Left kidney (tissue), 2 donors: ENCODE data around the gene NFE2L1. TPM values are rescaled to one million over a fixed set of nuclear protein-coding genes. Genes with fewer than 3 reads are reported as not detected.
"Not testable (repeated sequence)": the region's sequence is repeated elsewhere in the genome, so short reads cannot be mapped to it uniquely, and the experiment has no call there.

ENCODE experiments used
- DNase-seq: peaks from one replicate; pipeline ENCODE4 v3.0.0-alpha.2; 2013
- polyA plus RNA-seq: library from polyadenylated mRNA; unstranded; fragments of 120-200 nt; gene quantifications from one replicate; pipeline ENCODE4 v1.2.1, GENCODE V29; 2013; ENCODE audit not compliant: insufficient read length

Gene NFE2L1
- polyA plus RNA-seq, 1 donor, result 218 TPM

DNA sequence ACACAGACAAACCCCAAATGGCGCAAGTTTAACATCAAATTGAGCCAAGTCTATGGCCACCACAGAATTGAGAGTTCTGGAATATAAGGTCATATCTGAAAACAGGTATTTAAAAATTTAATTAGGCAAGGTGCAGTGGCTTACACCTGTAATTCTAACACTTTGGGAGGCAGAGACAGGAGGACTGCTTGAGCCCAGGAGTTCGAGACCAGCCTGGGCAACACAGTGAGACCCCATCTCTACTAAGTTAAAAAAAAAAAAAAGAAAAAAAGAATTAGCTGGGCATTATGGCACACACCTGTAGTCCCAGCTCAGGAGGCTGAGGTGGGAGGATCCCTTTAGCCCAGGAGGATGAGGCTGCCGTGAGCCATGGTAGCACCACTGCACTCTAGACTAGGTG is 19.1 kb downstream of the NFE2L1 start:
- DNase-seq, result no peak

DNA sequence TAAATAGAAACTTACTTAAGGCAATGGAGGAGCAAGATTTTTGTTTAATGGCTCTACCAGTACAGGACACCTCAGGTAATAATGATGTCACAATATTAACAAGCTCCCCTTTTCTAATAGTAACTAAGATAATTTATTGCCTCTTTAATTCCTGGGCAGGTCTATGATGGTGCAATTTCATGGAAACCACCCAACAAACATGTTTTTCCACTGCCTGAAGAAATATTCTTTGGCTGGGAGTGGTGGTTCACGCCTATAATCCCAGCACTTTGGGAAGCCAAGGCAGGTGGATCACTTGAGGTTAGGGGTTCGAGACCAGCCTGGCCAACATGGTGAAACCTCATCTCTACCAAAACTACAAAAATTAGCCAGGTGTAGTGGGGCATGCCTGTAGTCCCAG is 19.6 kb downstream of the NFE2L1 start:
- not testable (repeated sequence) for DNase-seq

DNA sequence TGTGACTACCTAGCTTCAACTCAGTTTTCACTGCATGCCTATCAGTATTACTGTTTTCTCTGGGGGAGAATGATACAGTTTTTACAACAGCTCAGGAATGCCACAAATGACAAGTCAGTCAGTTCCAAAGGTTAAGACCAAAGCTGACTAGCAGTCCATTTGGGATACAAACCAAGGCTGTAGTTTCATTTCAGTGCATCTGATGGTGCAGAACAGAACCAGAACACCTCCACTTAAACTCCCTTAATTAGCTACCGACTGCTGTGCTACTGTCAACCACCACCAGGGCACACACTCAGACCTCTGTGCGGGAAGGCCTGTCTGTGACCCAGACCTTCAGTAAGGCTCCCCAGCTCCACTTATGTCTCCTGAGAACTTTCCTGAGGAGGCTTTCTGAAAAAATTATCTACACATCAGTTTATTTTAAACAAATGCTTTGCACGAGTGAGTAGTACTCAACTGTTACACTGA is 20.4 kb downstream of the NFE2L1 start:
- no peak for DNase-seq

DNA sequence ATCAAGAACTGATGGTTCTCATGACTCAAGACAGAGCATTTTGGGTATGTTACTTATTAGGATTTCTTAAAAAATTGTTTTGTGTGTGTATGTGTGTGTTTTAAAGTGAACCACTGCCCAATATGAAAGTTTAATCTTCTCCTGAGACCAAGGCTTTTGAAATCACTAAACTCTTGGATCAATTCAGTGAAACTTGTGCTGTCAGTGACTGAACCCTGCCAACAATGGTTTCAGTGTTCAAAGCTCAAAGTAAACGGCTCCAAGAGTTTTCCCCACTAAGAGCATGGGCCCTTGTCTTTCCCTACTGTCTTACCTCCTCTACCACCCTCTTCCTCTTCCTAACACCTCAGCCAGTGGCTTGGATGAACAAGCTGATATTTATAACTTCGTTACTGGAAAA is 22.0 kb downstream of the NFE2L1 start:
- DNase-seq, result no peak

DNA sequence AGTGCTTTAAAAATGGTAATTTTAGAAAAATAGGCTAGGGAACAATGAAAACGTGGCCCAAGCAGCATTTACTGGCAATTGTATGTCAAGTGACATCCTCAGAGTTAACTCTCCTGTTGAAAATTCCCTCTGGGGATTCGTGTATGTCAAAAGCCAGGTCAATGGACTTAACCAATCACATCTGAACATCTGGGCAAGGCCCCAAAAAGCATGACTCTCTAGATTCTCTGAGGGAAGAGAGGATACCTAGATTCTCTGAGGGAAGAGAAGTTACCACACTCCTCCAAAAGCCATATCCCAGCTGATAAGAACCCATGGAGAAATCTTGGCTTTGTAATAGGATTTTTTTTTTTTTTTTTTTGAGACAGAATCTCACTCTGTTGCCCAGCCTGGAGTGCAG is 23.5 kb downstream of the NFE2L1 start:
- DNase-seq, result no peak

DNA sequence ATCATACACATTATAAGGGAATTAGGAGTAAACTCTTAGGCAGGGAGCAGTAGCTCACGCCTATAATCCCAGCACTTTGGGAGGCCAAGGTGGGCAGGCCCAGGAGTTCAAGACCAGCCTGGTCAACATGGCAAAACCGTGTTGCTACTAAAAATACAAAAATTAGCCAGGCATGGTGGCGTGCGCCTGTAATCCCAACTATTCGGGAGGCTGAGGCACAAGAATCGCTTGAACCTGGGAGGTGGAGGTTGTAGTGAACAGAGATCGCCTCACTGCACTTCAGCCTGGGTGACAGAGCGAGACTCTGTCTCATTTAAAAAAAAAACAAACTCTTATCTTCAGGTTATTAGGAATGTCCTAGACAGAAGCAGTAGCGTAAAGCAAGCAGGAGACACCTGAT is 24.7 kb downstream of the NFE2L1 start:
- not testable (repeated sequence) for DNase-seq

DNA sequence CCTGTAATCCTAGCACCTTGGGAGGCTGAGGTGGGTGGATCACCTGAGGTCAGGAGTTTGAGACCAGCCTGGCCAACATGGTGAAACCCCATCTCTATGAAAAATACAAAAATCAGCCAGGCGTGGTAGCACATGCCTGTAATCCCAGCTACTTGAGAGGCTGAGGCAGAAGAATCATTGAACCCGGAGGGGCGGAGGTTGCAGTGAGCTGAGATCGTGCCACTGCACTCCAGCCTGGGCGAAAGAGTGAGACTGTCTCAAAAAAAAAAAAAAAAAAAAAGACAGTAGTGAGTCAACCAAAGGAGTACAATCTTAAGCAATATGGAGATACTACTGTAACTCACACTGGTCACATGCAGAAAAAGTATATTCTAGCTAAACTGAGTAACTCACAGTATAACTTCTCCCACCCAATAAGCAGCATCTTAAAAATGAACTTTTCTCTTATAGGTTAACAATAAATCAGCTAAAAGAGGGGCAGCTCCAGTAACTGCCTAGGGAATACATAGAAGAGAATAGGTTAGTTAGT is 25.5 kb downstream of the NFE2L1 start:
- DNase-seq, result not testable (repeated sequence)

DNA sequence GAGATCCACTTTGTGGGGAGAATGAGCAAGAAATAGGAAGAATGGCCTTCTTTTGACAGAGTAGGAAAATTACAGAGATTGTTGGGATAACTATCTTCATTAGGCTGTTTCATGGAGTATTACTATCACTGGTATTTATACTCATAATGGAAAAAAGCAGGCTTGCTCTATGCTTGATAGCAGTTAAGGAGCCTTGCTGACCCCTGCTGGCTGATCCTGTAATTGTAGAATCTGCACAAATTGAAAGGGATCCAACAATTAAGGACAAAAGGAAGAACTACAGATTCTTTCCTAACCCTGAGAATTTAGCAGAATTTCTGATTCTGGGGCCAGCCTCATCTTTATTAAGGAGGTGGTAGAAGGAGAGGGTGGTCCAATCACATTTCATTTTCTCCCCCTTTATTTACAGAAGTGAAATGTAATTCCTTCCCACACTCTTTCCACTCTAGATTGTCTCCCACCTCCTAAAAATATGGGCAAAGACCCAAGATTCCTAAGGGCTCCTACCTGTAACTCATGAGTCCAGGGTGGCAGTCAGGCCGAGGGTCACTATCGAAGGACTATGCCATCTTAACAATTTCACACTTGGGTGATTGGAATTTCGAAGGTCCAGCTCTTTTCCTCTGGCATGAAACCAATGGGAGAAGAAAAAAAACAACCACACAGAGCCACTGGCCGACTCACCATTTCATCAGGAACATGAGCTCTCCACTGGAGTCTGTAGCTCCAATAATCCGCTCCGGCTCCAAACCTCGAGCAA is 26.3 kb downstream of the NFE2L1 start:
- DNase-seq, result peak; percentile 78

DNA sequence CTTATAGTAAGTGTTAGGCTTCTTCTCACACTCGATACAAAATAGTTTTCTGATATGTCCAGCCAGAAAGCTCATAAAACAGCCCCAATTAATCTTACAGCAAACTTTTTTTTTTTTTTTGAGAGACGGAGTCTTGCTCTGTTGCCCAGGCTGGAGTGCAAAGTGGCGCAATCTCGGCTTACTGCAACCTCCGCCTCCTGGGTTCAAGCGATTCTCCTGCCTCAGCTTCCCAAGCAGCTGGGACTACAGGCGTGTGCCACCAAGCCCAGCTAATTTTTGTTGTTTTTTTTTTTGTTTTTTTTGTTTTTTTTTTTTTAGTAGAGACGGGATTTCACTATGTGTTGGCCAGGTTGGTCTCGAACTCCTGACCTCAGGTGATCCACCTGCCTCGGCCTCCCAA is 29.0 kb downstream of the NFE2L1 start:
- not testable (repeated sequence) for DNase-seq

DNA sequence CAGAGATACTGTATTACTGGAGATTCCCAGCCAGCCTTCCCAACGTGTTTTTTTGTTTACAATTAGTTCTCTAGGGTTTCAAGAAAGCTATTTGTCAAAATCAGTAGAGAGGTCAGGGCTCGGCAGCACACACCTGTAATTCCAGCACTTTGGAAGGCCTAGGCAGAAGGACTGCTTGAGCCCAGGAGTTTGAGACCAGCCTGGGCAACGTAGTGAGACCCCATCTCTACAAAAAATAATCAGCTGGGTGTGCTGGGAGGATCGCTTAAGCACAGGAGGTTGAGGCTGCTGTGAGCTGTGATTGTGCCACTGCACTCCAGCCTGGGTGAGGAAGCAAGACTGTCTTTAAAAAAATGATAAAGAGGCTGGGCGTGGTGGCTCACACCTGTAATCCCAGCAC is 33.7 kb downstream of the NFE2L1 start:
- no peak for DNase-seq

DNA sequence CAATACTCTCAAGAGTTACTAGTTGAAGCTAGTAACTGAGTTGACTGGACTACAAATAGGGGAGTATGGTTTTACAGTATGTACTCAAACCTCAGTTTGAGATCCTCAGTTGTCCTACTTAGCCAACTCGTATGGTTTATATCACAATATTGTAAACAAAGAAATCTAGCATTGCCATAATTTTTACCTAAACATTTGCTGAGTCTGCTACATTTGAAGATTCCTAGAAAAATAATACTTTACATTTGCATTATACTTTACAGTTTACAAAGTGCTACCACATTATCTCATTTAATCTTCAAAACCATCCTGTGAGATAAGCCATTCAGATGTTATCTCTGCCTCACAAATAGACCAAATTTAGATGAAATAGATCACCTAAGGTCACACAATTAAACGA is 36.8 kb downstream of the NFE2L1 start:
- DNase-seq, result no peak

DNA sequence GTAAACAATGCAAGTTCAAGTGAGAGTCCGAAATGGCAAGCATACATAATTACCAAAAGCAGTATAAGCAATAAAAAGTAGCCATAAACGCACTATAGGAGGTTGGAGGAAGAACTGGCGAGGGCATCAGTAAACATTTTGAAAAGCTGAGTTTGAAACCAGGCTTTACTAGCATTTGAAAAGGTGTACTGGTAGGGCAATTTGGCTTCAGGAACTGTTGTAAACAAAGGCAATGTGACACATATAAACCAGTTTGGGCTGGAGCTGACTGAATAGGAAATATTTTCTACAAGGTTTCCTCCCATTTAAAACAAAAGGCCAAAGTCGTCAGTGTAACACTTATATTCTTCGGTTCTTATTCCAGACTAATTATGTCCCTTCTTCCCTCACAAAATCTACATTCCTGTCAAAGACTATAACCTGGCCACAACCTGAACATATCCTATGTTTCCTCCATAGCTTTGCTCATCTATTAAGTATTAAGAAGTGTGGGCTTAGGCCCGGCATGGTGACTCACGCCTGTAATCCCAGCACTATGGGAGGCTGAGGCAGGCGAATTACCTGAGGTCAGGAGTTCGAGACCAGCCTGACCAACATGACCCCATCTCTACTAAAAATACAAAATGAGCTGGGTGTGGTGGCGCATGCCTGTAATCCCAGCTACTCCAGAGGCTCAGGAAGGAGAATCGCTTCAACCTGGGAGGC is 45.3 kb downstream of the NFE2L1 start:
- no peak for DNase-seq

DNA sequence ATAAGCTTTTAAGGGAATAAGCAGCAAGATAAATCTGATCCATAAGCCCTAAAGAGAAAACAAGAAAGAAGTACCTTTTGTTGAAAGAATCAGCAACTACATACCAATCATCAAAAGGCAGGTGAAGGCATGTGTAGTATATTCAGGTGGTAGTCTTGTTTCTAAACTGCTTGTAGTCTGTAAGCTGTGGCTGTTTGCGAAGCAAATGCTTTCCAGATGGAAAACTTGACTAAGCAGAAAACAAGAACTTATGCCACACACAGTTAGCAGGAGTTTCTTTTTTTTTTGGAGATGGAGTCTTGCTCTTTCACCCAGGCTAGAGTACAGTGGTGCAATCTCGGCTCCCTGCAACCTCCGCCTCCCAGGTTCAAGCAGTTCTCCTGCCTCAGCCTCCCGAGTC is 47.5 kb downstream of the NFE2L1 start:
- no peak for DNase-seq

DNA sequence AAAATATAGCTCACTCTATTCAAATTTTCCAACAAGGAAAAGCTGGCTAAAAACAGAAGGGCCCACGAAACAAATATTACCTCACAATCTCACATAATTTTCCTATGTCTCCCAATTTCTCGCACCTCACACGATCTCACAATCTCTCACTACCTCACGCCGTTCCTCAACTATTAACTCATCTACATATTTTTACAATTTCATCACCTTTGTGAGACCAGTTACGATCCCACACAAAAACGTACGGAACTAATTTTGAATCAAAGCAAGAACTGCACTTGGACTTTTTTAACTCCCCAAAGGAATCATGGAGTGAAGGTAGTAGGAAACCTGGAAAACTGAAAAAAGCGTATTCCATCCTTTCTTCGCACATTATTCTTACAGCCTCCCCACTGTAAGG is 52.0 kb downstream of the NFE2L1 start:
- DNase-seq, result no peak

DNA sequence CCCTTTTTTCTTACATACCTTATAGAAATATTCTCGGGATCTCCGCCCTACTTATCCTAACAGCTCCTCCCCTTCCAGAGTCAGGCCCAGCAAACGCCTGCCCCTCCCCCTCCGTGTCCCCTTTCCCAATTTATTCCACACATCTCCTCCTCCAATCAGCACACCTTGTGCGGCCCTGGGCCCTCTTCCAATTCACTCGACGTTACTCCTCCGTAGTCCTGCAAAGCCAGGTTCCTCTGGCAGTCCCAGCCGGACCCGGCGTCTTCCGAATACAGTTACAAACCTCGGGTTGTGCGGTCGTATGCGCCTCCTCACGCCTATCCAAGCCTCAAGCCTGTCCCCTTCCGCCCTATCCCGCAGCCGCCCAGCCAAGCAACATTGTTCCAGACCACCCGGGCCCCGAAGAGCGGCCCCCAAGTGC is 52.4 kb downstream of the NFE2L1 start:
- peak; percentile 77 for DNase-seq

DNA sequence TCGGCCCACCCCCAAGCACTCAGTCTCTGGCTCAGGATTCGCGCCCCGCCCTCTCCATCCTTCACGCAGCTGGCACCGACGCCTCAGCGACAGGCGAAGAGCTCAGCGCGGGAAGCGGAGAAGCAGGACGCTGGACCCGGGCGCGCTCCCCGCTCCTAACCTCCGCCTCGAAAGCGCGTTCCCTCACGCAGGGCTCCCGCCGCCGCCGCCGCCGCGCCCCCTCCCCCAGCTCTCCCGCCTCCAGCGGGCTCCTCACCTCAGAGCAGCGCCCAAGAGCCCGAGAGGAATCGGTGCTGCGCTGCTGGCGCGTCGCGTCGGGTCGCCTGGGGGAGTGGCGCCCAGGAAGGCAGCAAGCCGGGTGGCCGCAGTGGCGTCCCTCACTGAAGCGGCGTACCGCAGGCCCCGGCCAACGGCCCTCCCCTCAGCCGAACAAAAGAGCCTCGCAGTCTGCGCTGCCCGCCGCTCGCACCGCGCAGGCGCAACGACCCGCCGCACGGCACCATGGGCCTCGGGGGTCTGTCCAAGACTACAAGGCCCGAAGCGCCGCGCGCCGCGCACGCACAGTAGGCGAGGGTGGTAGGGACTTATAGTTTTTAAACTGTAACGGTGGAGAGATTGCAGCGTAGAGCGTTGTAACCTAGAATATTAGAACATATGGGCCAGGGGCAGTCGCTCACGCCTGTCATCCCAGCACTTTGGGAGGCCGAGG is 53.0 kb downstream of the NFE2L1 start, which contains the start of gene CBX1:
Gene CBX1 (minus strand): TSS at position 467 of the 709 bp plus-strand sequence. CDS start 24,474 bp downstream, outside the sequence.
- DNase-seq, result peak; percentile 95

DNA sequence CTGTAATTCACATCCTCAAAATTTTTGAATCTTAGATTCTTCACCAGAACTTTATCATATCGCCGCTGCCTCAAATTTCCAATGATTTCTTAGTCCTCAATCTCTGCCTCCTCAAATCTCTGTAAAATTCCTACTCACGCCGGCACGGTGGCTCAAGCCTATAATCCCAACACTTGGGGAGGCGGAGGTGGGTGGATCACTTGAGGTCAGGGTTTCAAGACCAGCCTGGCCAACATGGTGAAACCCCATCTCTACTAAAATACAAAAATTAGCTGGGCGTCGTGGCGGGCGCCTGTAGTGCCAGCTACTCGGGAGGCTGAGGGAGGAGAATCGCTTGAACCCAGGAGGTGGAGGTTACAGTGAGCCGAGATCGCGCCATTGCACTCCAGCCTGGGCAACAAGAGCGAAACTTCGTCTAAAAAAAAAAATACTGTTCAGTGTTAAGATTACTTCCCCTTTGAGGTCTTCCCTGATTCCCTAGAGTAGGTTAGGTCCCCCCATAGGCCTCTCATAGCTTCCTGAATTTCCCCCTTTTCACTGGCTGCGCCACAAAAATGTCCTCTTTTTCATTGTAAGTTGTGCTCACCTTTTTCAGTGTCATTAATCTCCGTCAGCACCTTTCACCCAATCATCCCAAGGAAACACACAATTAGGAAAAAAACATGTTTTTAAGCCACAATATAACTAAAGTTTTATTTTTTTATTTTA is 54.0 kb downstream of the NFE2L1 start:
- DNase-seq, result no peak

DNA sequence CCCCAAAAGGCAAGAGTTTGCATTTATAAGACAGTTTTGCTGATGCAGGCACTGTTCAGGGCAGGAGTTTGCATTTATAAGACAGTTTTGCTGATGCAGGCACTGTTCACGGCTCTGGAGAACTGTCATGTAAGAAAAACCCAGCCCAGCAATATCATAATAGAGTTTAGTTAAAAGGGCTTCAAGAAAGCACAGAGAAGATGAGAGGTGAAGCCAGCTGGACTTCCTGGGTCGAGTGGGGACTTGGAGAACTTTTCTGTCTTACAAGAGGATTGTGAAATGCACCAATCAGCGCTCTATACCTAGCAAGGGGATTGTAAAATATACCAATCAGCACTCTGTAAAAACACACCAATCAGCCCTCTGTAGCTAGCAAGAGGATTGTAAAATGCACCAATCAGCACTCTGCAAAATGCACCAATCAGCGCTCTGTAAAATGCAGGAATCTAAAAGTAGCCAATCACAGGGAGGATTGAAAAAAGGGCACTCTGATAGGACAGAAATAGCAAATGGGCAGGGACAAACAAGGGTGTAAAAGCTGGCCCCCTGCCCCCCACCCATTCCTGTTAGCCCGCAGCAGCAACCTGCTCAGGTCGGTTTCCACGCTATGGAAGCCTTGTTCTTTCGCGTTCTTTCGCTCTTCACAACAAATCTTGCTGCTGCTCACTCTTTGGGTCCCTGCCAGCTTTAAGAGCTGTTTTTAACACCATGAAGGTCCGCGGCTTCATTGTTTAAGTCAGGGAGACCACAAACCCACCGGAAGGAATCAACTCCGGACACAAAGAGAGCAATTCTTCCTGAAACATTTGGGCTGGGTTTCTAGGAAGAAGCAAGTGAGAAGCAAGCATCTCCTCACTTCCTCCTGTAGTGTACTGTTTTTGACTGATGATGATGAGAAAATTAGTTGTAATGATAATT is 54.9 kb downstream of the NFE2L1 start:
- DNase-seq, result no peak

DNA sequence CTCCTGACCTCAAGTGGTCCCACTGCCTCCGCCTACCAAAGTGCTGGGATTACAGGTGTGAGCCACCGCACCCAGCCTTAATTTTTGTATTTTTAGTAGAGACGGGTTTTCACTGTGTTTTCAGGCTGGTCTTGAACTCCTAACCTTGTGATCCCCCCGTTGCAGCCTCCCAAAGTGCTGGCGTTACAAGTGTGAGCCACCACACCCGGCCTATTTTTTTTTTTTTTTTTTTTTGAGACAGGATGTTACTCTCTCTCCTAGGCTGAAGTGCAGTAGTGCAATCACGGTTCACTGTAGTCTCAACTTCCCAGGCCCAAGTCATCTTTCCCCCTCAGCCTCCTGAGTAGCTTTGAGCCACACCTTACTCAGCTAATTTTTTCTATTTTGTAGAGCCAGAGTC is 56.3 kb downstream of the NFE2L1 start:
- no peak for DNase-seq

DNA sequence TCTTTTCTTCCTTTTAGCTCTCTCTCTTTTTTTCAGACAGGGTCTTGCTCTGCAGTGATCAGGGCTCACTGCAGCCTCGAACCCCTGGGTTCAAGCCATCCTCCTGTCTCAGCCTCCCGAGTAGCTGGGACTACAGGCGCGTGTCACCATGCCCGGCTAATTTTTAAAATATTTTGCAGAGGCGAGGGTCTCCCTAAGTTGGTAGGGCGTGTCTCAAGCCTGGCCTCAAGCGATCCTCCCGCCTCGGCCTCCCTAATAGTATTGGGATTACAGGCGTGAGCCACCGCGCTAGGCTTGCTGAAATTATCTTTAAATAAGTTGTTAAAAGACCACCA is 58.6 kb downstream of the NFE2L1 start:
- no peak for DNase-seq
